DMS79 (cell line): ENCODE measurements around the gene MAPK8IP2.
"Not testable (repeated sequence)": the region's sequence is repeated elsewhere in the genome, so short reads cannot be mapped to it uniquely, and the experiment has no call there.

Experiments
- DNase-seq: peaks from one replicate; lab custom pipeline; 2025; lab: John Stamatoyannopoulos, UW

Gene MAPK8IP2

GRCh38 chr22:50612528-50613221, 12.1 kb downstream of the MAPK8IP2 start:
- DNase-seq = no peak

GRCh38 chr22:50613291-50613981, 12.8 kb downstream of the MAPK8IP2 start:
- DNase-seq = no peak

- not testable (repeated sequence) for DNase-seq
Observed at GRCh38 chr22:50614296-50614695, 13.7 kb downstream of the MAPK8IP2 start.

GRCh38 chr22:50620593-50621355, 20.2 kb downstream of the MAPK8IP2 start:
- DNase-seq = peak; percentile 32

GRCh38 chr22:50621356-50621880, 20.8 kb downstream of the MAPK8IP2 start:
- no peak for DNase-seq

- no peak for DNase-seq
Observed at GRCh38 chr22:50621948-50622722, 21.5 kb downstream of the MAPK8IP2 start.

- DNase-seq = peak; percentile 67
Observed at GRCh38 chr22:50622723-50623327, 22.2 kb downstream of the MAPK8IP2 start.

- no peak for DNase-seq
Observed at GRCh38 chr22:50624347-50625130, 23.9 kb downstream of the MAPK8IP2 start.

GRCh38 chr22:50625131-50625567, 24.6 kb downstream of the MAPK8IP2 start:
- DNase-seq = no peak

- DNase-seq = no peak
Observed at GRCh38 chr22:50625568-50626313, 25.1 kb downstream of the MAPK8IP2 start.

- DNase-seq = no peak
Observed at GRCh38 chr22:50626314-50626849, 25.8 kb downstream of the MAPK8IP2 start.

- DNase-seq = no peak
Observed at GRCh38 chr22:50626850-50627641, 26.5 kb downstream of the MAPK8IP2 start.

GRCh38 chr22:50627642-50628542, 27.3 kb downstream of the MAPK8IP2 start, which contains the start of gene ARSA:
Gene ARSA (minus strand): TSS chr22:50628152. CDS start chr22:50627779, 373 bp downstream.
- peak; percentile 22 for DNase-seq

- no peak for DNase-seq
Observed at GRCh38 chr22:50628543-50629134, 28.0 kb downstream of the MAPK8IP2 start.

GRCh38 chr22:50630376-50630775, 29.8 kb downstream of the MAPK8IP2 start:
- DNase-seq = no peak

GRCh38 chr22:50633086-50633485, 32.5 kb downstream of the MAPK8IP2 start:
- DNase-seq = no peak

GRCh38 chr22:50633771-50634170, 33.2 kb downstream of the MAPK8IP2 start:
- no peak for DNase-seq
